K562 (cell line): ENCODE results near the gene FCSK. TPM values are rescaled to one million over a fixed set of nuclear protein-coding genes. Genes with fewer than 3 reads are reported as not detected.

Experiments used
- CAMTA2 ChIP-seq: fragments of 250-450 bp; sonication (Bioruptor Pico); conservative IDR thresholded peaks from 2 replicates; pipeline ENCODE4 v1.5.1; 2022
- CBX5 ChIP-seq: IDR thresholded peaks from 2 replicates; pipeline ENCODE4 v1.6.1; 2014; ENCODE audit warnings: low read depth, borderline replicate concordance
- ELF1 ChIP-seq: fragments of 200-800 bp; sonication (Bioruptor generic); IDR thresholded peaks from 2 replicates; pipeline ENCODE4 v1.6.1; 2016; ENCODE audit warnings: missing genetic modification characterization, missing compliant biosample characterization
- FOXP4 ChIP-seq: sonication (generic); formaldehyde crosslinking; IDR thresholded peaks from 2 replicates; pipeline ENCODE4 v1.8.0; 2022; ENCODE audit warnings: mild to moderate bottlenecking, missing genetic modification reagents, borderline replicate concordance
- HBP1 ChIP-seq: fragments of 450-650 bp; formaldehyde crosslinking; IDR thresholded peaks from 2 replicates; pipeline ENCODE4 v1.4.0; 2022; ENCODE audit warnings: missing genetic modification characterization
- HNRNPUL1 ChIP-seq: fragments of 200-400 bp; formaldehyde crosslinking; IDR thresholded peaks from 2 replicates; pipeline ENCODE4 v1.6.1; 2017; ENCODE audit warnings: low read length
- KAT8 ChIP-seq: fragments of 450-650 bp; IDR thresholded peaks from 2 replicates; pipeline ENCODE4 v1.6.1; 2016; ENCODE audit warnings: low read depth, mild to moderate bottlenecking
- MEF2D ChIP-seq: conservative IDR thresholded peaks from 2 replicates; pipeline ENCODE4 v1.6.1; 2016; ENCODE audit warnings: low read depth, missing genetic modification characterization, missing compliant biosample characterization
- MIER1 ChIP-seq: fragments of 450-650 bp; IDR thresholded peaks from 2 replicates; pipeline ENCODE4 v1.6.1; 2016; ENCODE audit warnings: antibody characterized with exemption, mild to moderate bottlenecking, low read depth
- NFATC3 ChIP-seq: fragments of 450-650 bp; IDR thresholded peaks from 2 replicates; pipeline ENCODE4 v1.6.1; 2017; ENCODE audit warnings: mild to moderate bottlenecking
- NFIX ChIP-seq: fragments of 250-450 bp; sonication (Bioruptor Pico); IDR thresholded peaks from 2 replicates; pipeline ENCODE4 v1.4.0; 2020; ENCODE audit warnings: low read depth, mild to moderate bottlenecking, moderate library complexity
- PHF8 ChIP-seq: fragments of 200-600 bp; sonication (generic); IDR thresholded peaks from 2 replicates; pipeline ENCODE4 v1.6.1; 2012; ENCODE audit warnings: mixed run types, mild to moderate bottlenecking, inconsistent platforms, low read length, moderate library complexity, borderline replicate concordance
- POLR3G ChIP-seq: IDR thresholded peaks from 2 replicates; pipeline ENCODE4 v1.6.1; 2011; ENCODE audit not compliant: insufficient read length, insufficient replicate concordance; ENCODE audit errors: extremely low read depth
- RBBP5 ChIP-seq: fragments of 200-600 bp; sonication (generic); IDR thresholded peaks from 2 replicates; pipeline ENCODE4 v1.6.1; 2012; ENCODE audit warnings: borderline replicate concordance, mild to moderate bottlenecking, low read length, control low read depth, inconsistent platforms; ENCODE audit not compliant: insufficient read depth, poor library complexity, severe bottlenecking
- RBM15 ChIP-seq: fragments of 200-400 bp; formaldehyde crosslinking; IDR thresholded peaks from 2 replicates; pipeline ENCODE4 v1.6.1; 2018; ENCODE audit warnings: mild to moderate bottlenecking, low read length, moderate library complexity; ENCODE audit not compliant: insufficient read depth
- RHOXF2B ChIP-seq: fragments of 250-450 bp; sonication (Bioruptor Pico); conservative IDR thresholded peaks from 2 replicates; pipeline ENCODE4 v1.5.1; 2021
- SETDB1 ChIP-seq: IDR thresholded peaks from one replicate; pipeline ENCODE4 v1.6.1; 2012; ENCODE audit warnings: low read length, control low read depth, inconsistent platforms
- SRSF3 ChIP-seq: fragments of 200-400 bp; formaldehyde crosslinking; IDR thresholded peaks from 2 replicates; pipeline ENCODE4 v1.6.1; 2016; ENCODE audit warnings: mild to moderate bottlenecking, low read length, moderate library complexity; ENCODE audit not compliant: insufficient read depth
- ZNF263 ChIP-seq: sonication (generic); formaldehyde crosslinking; IDR thresholded peaks from 2 replicates; pipeline ENCODE4 v1.8.0; 2022; ENCODE audit warnings: mild to moderate bottlenecking, missing genetic modification reagents, borderline replicate concordance
- ZNF274 ChIP-seq: IDR thresholded peaks from 2 replicates; pipeline ENCODE4 v1.6.1; 2011; ENCODE audit warnings: low read depth, mild to moderate bottlenecking, low read length, moderate library complexity, borderline replicate concordance
- polyA plus RNA-seq, 8 experiments: library from polyadenylated mRNA; depleted of rRNA in 4 of 8; stranded (reverse) in 5 of 8; unstranded in 3 of 8; fragments of >200 nt; fragmentation: Nextera tagmentation in 2 of 8; fragmentation: Illumina TruSeq in 1 of 8; extraction: Ambion mirVana in 2 of 8; extraction: Trizol in 1 of 8; gene quantifications; 2 replicates each; pipeline versions ENCODE4 v1.2.1 to v1.2.3, GENCODE V29; 2011 to 2014; ENCODE audit warnings: inconsistent platforms in 1 of 8, missing spikeins in 1 of 8
- total RNA-seq, 7 experiments: library from RNA; depleted of rRNA in 6 of 7; stranded (reverse); fragments of >200 nt in 6 of 7; fragmentation: Illumina TruSeq in 2 of 7; extraction: Trizol in 2 of 7; gene quantifications; 2 replicates each; pipeline versions ENCODE4 v1.2.1 to v1.2.3, GENCODE V29; 2011 to 2021; ENCODE audit warnings: low replicate concordance in 1 of 7
- TF ChIP-seq, protein P1 (sequence below), 2 experiments: fragments of 450-650 bp; IDR thresholded peaks; 2 replicates each; pipeline ENCODE4 v1.6.1; 2016
- TF ChIP-seq, protein P2 (sequence below): fragments of 450-650 bp; formaldehyde crosslinking; IDR thresholded peaks from 2 replicates; pipeline ENCODE4 v1.4.0; 2020; ENCODE audit warnings: mild to moderate bottlenecking, moderate library complexity

Gene FCSK
- total and polyA plus RNA-seq, 9 of the 15 experiments (the other 6 are each of a cell fraction or from before 2014, with no cell fraction given): 0.92 to 18.6 (median 8.3) TPM

- TF ChIP-seq FOXP4 (no peak), MEF2D (tag) (peak; percentile 81), RBBP5 (peak; percentile 56), ZNF263 (CRISPR knock-in tag) (peak; percentile 30; the same call in 1 of the 2 replicates), PHF8 (peak; percentile 44; the same call in 1 of the 2 replicates), ZNF274 (no peak), HNRNPUL1 (no peak), NFIX (CRISPR knock-in tag) (no peak), RBM15 (no peak), NFATC3 (no peak), KAT8 (no peak), HBP1 (CRISPR knock-in tag) (peak; percentile 70; the same call in 1 of the 2 replicates), CBX5 (no peak), CAMTA2 (no peak), ELF1 (tag) (peak; percentile 68; the same call in 1 of the 2 replicates), RHOXF2B (CRISPR knock-in tag) (no peak), SETDB1 (no peak), POLR3G (no peak), SRSF3 (no peak), MIER1 (no peak)
- TF ChIP-seq, protein P1, sequence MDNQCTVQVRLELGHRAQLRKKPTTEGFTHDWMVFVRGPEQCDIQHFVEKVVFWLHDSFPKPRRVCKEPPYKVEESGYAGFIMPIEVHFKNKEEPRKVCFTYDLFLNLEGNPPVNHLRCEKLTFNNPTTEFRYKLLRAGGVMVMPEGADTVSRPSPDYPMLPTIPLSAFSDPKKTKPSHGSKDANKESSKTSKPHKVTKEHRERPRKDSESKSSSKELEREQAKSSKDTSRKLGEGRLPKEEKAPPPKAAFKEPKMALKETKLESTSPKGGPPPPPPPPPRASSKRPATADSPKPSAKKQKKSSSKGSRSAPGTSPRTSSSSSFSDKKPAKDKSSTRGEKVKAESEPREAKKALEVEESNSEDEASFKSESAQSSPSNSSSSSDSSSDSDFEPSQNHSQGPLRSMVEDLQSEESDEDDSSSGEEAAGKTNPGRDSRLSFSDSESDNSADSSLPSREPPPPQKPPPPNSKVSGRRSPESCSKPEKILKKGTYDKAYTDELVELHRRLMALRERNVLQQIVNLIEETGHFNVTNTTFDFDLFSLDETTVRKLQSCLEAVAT (IDR thresholded peaks at IDR 0.05): no peak
- TF ChIP-seq, protein P2, sequence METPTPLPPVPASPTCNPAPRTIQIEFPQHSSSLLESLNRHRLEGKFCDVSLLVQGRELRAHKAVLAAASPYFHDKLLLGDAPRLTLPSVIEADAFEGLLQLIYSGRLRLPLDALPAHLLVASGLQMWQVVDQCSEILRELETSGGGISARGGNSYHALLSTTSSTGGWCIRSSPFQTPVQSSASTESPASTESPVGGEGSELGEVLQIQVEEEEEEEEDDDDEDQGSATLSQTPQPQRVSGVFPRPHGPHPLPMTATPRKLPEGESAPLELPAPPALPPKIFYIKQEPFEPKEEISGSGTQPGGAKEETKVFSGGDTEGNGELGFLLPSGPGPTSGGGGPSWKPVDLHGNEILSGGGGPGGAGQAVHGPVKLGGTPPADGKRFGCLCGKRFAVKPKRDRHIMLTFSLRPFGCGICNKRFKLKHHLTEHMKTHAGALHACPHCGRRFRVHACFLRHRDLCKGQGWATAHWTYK (CRISPR knock-in tag): peak; percentile 95
Observed at GRCh38 chr16:70438969-70439862, 15.2 kb upstream of the FCSK start, which contains the start of gene ST3GAL2 (continued).
